WTC11 (cell line): ENCODE results near the gene LARP1B. TPM values are rescaled to one million over a fixed set of nuclear protein-coding genes. Genes with fewer than 3 reads are reported as not detected.

Experiments used
- ATAC-seq: fragments of 200-7000 bp; cut with Tn5 transposase; 2 replicates; pipeline ENCODE4 v1.10.0; 2021; ENCODE audit warnings: mild to moderate bottlenecking, moderate library complexity
- CTCF ChIA-PET: fragments of 300-600 bp; sonication (Branson Sonifier 250); formaldehyde crosslinking; loops from one replicate; lab custom pipeline; 2021; ENCODE audit warnings: antibody characterized with exemption; lab: Charles Lee
- POLR2A ChIA-PET: fragments of 350-600 bp; sonication (Branson Sonifier 250); formaldehyde crosslinking; loops from one replicate; lab custom pipeline; 2021; ENCODE audit warnings: antibody characterized with exemption; lab: Charles Lee
- DNase-seq: peaks from one replicate; pipeline ENCODE4 v3.0.0; 2021; ENCODE audit warnings: low spot score
- H3K27ac Mint-ChIP-seq: 2 replicates; pipeline ENCODE4 v1.8.0; 2021; ENCODE audit warnings: mixed read lengths
- H3K27me3 Mint-ChIP-seq: 2 replicates; pipeline ENCODE4 v1.8.0; 2021; ENCODE audit warnings: low read depth, mild to moderate bottlenecking, moderate library complexity, mixed read lengths
- H3K36me3 Mint-ChIP-seq: 2 replicates; pipeline ENCODE4 v1.8.0; 2021; ENCODE audit warnings: mixed read lengths
- H3K4me1 Mint-ChIP-seq: 2 replicates; pipeline ENCODE4 v1.8.0; 2022; ENCODE audit warnings: mixed read lengths
- H3K4me3 Mint-ChIP-seq: 2 replicates; pipeline ENCODE4 v1.8.0; 2021; ENCODE audit warnings: mild to moderate bottlenecking, moderate library complexity, mixed read lengths
- H3K9me3 Mint-ChIP-seq: 2 replicates; pipeline ENCODE4 v1.8.0; 2021; ENCODE audit warnings: mixed read lengths
- EMX1 ChIP-seq: fragments of 250-450 bp; sonication (Bioruptor Pico); IDR thresholded peaks from 2 replicates; pipeline ENCODE4 v1.8.0; 2021; ENCODE audit warnings: mild to moderate bottlenecking
- IRF2 ChIP-seq: sonication (generic); formaldehyde crosslinking; IDR thresholded peaks from 2 replicates; pipeline ENCODE4 v1.8.0; 2022; ENCODE audit warnings: low read depth, missing genetic modification reagents, borderline replicate concordance
- NFATC4 ChIP-seq: fragments of 250-450 bp; sonication (Bioruptor Pico); IDR thresholded peaks from 2 replicates; pipeline ENCODE4 v1.9.0; 2021; ENCODE audit warnings: mild to moderate bottlenecking
- SOX15 ChIP-seq: fragments of 250-450 bp; sonication (Bioruptor Pico); IDR thresholded peaks from 2 replicates; pipeline ENCODE4 v1.9.0; 2021; ENCODE audit warnings: mild to moderate bottlenecking
- TCF7 ChIP-seq: sonication (generic); formaldehyde crosslinking; IDR thresholded peaks from 2 replicates; pipeline ENCODE4 v1.8.0; 2022; ENCODE audit warnings: mild to moderate bottlenecking, low read depth, missing genetic modification reagents, moderate library complexity
- TEAD4 ChIP-seq: sonication (generic); formaldehyde crosslinking; IDR thresholded peaks from 2 replicates; pipeline ENCODE4 v1.8.0; 2022; ENCODE audit warnings: mild to moderate bottlenecking, missing genetic modification reagents
- TP53 ChIP-seq: sonication (generic); formaldehyde crosslinking; IDR thresholded peaks from 2 replicates; pipeline ENCODE4 v1.8.1; 2023; ENCODE audit warnings: mild to moderate bottlenecking, missing genetic modification reagents
- ZBTB21 ChIP-seq: sonication (generic); formaldehyde crosslinking; IDR thresholded peaks from 2 replicates; pipeline ENCODE4 v1.8.1; 2023; ENCODE audit warnings: mild to moderate bottlenecking, missing genetic modification reagents, borderline replicate concordance
- total RNA-seq: library from RNA; stranded (reverse); gene quantifications from 3 replicates; pipeline ENCODE4 v1.2.3, GENCODE V29; 2021
- TF ChIP-seq, protein P1 (sequence below): fragments of 250-450 bp; sonication (Bioruptor Pico); IDR thresholded peaks from 2 replicates; pipeline ENCODE4 v2.1.2; 2022; ENCODE audit warnings: mild to moderate bottlenecking, moderate library complexity
- TF ChIP-seq, protein P2 (sequence below): fragments of 250-450 bp; sonication (Bioruptor Pico); IDR thresholded peaks from 2 replicates; pipeline ENCODE4 v1.9.0; 2021; ENCODE audit warnings: mild to moderate bottlenecking
- TF ChIP-seq, protein P3 (sequence below): sonication (generic); formaldehyde crosslinking; IDR thresholded peaks from 2 replicates; pipeline ENCODE4 v1.8.1; 2022; ENCODE audit warnings: missing genetic modification reagents, borderline replicate concordance
- TF ChIP-seq, protein P4 (sequence below): sonication (generic); formaldehyde crosslinking; IDR thresholded peaks from 2 replicates; pipeline ENCODE4 v1.8.0; 2022; ENCODE audit warnings: mild to moderate bottlenecking, missing genetic modification reagents
- TF ChIP-seq, protein P5 (sequence below): sonication (generic); formaldehyde crosslinking; IDR thresholded peaks from 2 replicates; pipeline ENCODE4 v1.8.1; 2023; ENCODE audit warnings: mild to moderate bottlenecking, moderate library complexity, missing genetic modification reagents
- TF ChIP-seq, protein P6 (sequence below): fragments of 250-450 bp; sonication (Bioruptor Pico); IDR thresholded peaks from 2 replicates; pipeline ENCODE4 v1.9.0; 2021; ENCODE audit warnings: mild to moderate bottlenecking, borderline replicate concordance
- TF ChIP-seq, protein P7 (sequence below): sonication (generic); formaldehyde crosslinking; IDR thresholded peaks from 2 replicates; pipeline ENCODE4 v1.8.1; 2022; ENCODE audit warnings: mild to moderate bottlenecking, missing genetic modification reagents, moderate library complexity, borderline replicate concordance
- TF ChIP-seq, protein P8 (sequence below): sonication (generic); formaldehyde crosslinking; conservative IDR thresholded peaks from 2 replicates; pipeline ENCODE4 v1.8.1; 2022; ENCODE audit warnings: mild to moderate bottlenecking, missing genetic modification reagents

Gene LARP1B
- total RNA-seq, 1 experiment from 2014 or later, result 35.6 TPM

DNA sequence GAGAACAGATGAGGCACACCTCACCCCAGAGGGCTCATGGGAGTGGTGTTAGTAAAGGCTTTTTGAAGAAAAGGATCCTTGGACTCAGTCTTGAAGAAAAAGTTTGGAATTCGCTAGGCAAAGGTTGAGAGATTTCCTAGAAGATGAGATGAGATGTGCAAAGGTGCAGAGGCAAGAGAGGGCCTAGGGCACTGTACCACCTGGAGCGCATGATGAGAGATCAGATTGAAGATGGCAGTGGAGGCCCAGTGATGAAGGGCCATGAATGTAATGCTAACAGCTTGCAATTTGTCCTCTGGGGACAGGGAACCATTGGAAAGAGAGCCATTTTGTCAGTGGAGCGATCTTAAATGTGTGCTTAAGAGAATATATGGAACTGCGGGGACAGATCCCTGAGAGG is 181.5 kb downstream of the LARP1B start:
- H3K4me3 Mint-ChIP-seq, result no peak overlapping the region
- no peaks in the 10 kb centered on the region for H3K4me1 Mint-ChIP-seq
- no peak for DNase-seq
- no peak overlapping the region for H3K27ac Mint-ChIP-seq
- CTCF ChIA-PET, result no interaction called here
- H3K27me3 Mint-ChIP-seq, result peaks cover 1% of the 10 kb centered on the region
- H3K9me3 Mint-ChIP-seq, result peaks cover 55% of the 10 kb centered on the region
- TF ChIP-seq EMX1 (CRISPR knock-in tag), result no peak
- TF ChIP-seq, protein P1, sequence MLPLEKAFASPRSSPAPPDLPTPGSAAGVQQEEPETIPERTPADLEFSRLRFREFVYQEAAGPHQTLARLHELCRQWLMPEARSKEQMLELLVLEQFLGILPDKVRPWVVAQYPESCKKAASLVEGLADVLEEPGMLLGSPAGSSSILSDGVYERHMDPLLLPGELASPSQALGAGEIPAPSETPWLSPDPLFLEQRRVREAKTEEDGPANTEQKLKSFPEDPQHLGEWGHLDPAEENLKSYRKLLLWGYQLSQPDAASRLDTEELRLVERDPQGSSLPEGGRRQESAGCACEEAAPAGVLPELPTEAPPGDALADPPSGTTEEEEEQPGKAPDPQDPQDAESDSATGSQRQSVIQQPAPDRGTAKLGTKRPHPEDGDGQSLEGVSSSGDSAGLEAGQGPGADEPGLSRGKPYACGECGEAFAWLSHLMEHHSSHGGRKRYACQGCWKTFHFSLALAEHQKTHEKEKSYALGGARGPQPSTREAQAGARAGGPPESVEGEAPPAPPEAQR (CRISPR knock-in tag), result no peak
- TF ChIP-seq, protein P2, sequence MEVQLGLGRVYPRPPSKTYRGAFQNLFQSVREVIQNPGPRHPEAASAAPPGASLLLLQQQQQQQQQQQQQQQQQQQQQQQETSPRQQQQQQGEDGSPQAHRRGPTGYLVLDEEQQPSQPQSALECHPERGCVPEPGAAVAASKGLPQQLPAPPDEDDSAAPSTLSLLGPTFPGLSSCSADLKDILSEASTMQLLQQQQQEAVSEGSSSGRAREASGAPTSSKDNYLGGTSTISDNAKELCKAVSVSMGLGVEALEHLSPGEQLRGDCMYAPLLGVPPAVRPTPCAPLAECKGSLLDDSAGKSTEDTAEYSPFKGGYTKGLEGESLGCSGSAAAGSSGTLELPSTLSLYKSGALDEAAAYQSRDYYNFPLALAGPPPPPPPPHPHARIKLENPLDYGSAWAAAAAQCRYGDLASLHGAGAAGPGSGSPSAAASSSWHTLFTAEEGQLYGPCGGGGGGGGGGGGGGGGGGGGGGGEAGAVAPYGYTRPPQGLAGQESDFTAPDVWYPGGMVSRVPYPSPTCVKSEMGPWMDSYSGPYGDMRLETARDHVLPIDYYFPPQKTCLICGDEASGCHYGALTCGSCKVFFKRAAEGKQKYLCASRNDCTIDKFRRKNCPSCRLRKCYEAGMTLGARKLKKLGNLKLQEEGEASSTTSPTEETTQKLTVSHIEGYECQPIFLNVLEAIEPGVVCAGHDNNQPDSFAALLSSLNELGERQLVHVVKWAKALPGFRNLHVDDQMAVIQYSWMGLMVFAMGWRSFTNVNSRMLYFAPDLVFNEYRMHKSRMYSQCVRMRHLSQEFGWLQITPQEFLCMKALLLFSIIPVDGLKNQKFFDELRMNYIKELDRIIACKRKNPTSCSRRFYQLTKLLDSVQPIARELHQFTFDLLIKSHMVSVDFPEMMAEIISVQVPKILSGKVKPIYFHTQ (CRISPR knock-in tag), result no peak
- no peak for TF ChIP-seq SOX15 (CRISPR knock-in tag)
- TF ChIP-seq, protein P3, sequence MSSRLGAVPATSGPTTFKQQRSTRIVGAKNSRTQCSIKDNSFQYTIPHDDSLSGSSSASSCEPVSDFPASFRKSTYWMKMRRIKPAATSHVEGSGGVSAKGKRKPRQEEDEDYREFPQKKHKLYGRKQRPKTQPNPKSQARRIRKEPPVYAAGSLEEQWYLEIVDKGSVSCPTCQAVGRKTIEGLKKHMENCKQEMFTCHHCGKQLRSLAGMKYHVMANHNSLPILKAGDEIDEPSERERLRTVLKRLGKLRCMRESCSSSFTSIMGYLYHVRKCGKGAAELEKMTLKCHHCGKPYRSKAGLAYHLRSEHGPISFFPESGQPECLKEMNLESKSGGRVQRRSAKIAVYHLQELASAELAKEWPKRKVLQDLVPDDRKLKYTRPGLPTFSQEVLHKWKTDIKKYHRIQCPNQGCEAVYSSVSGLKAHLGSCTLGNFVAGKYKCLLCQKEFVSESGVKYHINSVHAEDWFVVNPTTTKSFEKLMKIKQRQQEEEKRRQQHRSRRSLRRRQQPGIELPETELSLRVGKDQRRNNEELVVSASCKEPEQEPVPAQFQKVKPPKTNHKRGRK (CRISPR knock-in tag), result no peak
- TF ChIP-seq, protein P4, sequence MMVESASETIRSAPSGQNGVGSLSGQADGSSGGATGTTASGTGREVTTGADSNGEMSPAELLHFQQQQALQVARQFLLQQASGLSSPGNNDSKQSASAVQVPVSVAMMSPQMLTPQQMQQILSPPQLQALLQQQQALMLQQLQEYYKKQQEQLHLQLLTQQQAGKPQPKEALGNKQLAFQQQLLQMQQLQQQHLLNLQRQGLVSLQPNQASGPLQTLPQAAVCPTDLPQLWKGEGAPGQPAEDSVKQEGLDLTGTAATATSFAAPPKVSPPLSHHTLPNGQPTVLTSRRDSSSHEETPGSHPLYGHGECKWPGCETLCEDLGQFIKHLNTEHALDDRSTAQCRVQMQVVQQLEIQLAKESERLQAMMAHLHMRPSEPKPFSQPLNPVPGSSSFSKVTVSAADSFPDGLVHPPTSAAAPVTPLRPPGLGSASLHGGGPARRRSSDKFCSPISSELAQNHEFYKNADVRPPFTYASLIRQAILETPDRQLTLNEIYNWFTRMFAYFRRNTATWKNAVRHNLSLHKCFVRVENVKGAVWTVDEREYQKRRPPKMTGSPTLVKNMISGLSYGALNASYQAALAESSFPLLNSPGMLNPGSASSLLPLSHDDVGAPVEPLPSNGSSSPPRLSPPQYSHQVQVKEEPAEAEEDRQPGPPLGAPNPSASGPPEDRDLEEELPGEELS (CRISPR knock-in tag), result no peak
- no peak for TF ChIP-seq IRF2 (CRISPR knock-in tag)
- TF ChIP-seq TCF7, result no peak
- TF ChIP-seq, protein P5, sequence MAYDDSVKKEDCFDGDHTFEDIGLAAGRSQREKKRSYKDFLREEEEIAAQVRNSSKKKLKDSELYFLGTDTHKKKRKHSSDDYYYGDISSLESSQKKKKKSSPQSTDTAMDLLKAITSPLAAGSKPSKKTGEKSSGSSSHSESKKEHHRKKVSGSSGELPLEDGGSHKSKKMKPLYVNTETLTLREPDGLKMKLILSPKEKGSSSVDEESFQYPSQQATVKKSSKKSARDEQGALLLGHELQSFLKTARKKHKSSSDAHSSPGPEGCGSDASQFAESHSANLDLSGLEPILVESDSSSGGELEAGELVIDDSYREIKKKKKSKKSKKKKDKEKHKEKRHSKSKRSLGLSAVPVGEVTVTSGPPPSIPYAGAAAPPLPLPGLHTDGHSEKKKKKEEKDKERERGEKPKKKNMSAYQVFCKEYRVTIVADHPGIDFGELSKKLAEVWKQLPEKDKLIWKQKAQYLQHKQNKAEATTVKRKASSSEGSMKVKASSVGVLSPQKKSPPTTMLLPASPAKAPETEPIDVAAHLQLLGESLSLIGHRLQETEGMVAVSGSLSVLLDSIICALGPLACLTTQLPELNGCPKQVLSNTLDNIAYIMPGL (CRISPR knock-in tag), result no peak
- no peak for TF ChIP-seq ZBTB21 (CRISPR knock-in tag)
- TF ChIP-seq, protein P6, sequence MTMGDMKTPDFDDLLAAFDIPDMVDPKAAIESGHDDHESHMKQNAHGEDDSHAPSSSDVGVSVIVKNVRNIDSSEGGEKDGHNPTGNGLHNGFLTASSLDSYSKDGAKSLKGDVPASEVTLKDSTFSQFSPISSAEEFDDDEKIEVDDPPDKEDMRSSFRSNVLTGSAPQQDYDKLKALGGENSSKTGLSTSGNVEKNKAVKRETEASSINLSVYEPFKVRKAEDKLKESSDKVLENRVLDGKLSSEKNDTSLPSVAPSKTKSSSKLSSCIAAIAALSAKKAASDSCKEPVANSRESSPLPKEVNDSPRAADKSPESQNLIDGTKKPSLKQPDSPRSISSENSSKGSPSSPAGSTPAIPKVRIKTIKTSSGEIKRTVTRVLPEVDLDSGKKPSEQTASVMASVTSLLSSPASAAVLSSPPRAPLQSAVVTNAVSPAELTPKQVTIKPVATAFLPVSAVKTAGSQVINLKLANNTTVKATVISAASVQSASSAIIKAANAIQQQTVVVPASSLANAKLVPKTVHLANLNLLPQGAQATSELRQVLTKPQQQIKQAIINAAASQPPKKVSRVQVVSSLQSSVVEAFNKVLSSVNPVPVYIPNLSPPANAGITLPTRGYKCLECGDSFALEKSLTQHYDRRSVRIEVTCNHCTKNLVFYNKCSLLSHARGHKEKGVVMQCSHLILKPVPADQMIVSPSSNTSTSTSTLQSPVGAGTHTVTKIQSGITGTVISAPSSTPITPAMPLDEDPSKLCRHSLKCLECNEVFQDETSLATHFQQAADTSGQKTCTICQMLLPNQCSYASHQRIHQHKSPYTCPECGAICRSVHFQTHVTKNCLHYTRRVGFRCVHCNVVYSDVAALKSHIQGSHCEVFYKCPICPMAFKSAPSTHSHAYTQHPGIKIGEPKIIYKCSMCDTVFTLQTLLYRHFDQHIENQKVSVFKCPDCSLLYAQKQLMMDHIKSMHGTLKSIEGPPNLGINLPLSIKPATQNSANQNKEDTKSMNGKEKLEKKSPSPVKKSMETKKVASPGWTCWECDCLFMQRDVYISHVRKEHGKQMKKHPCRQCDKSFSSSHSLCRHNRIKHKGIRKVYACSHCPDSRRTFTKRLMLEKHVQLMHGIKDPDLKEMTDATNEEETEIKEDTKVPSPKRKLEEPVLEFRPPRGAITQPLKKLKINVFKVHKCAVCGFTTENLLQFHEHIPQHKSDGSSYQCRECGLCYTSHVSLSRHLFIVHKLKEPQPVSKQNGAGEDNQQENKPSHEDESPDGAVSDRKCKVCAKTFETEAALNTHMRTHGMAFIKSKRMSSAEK, result no peak
- TF ChIP-seq NFATC4, result no peak
- TF ChIP-seq TEAD4, result no peak
- TF ChIP-seq, protein P7, sequence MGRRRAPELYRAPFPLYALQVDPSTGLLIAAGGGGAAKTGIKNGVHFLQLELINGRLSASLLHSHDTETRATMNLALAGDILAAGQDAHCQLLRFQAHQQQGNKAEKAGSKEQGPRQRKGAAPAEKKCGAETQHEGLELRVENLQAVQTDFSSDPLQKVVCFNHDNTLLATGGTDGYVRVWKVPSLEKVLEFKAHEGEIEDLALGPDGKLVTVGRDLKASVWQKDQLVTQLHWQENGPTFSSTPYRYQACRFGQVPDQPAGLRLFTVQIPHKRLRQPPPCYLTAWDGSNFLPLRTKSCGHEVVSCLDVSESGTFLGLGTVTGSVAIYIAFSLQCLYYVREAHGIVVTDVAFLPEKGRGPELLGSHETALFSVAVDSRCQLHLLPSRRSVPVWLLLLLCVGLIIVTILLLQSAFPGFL, result no peak
- TF ChIP-seq, protein P8, sequence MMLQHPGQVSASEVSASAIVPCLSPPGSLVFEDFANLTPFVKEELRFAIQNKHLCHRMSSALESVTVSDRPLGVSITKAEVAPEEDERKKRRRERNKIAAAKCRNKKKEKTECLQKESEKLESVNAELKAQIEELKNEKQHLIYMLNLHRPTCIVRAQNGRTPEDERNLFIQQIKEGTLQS, result no peak
- TF ChIP-seq TP53, result no peak
- TF ChIP-seq, all 79 proteins: peak for 0
- ATAC-seq, result no peak
- POLR2A ChIA-PET, result no interaction called here
- peaks cover 26% of the 10 kb centered on the region for H3K36me3 Mint-ChIP-seq
